ENCODE data around the gene EML2.

Gene EML2

DNA sequence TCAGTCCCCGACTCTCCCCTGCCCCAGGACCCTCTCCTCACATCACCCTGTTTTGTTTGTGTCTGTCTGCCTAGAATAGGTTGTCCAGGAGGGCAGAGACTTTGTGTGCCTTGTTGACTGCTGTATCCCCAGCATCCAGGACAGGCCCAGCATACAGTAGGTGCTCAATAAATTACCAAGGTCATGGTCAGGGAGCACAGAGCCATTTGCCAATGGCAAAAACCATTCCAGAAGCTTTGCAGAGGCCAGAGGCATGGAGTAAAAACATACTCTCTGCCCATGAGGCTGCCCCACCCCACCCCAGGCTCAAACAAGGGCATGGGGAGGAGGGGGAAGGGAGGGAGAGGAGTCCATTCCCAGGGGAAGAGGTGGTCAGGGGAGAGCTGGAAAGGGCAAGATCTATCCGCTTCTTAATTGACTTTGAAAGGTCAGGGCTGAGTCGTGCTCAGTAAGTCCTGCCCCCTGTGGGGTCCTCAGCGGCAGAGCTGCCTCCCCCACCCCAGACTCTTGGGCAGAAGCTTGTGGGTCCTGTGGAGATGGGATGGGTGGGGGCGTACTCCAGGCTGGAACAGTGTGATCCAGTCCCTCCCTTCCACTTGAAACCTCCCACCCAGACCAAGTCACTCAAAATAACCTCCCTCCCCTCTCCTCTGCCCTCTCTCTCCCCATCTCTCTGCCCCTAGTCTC is 41.6 kb downstream of the EML2 start:
- H3K27ac ChIP-seq = peak overlapping the region; percentile 23; the same call in 1 of the 2 replicates
- TF ChIP-seq, protein P1, sequence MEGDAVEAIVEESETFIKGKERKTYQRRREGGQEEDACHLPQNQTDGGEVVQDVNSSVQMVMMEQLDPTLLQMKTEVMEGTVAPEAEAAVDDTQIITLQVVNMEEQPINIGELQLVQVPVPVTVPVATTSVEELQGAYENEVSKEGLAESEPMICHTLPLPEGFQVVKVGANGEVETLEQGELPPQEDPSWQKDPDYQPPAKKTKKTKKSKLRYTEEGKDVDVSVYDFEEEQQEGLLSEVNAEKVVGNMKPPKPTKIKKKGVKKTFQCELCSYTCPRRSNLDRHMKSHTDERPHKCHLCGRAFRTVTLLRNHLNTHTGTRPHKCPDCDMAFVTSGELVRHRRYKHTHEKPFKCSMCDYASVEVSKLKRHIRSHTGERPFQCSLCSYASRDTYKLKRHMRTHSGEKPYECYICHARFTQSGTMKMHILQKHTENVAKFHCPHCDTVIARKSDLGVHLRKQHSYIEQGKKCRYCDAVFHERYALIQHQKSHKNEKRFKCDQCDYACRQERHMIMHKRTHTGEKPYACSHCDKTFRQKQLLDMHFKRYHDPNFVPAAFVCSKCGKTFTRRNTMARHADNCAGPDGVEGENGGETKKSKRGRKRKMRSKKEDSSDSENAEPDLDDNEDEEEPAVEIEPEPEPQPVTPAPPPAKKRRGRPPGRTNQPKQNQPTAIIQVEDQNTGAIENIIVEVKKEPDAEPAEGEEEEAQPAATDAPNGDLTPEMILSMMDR (conservative IDR thresholded peaks at IDR 0.05) = no peak

DNA sequence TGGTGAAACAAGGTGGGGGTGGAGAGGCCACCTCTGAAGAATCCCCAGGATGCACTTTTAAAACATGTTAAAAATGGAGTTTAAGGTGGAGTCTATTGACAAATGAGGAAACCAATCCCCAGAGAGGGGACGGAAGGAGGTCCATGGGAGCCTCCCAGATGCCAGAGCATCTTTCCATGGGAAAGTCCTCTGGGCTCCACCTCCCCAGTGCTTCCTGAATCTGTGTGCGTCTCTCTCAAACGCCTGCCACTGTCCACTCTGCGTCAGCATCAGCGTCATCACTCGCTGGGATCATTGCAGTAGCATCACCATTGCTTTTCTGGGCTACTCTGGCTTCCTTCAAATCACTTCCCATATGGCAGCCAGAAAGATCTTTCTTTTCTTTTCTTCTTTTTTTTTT is 43.4 kb downstream of the EML2 start:
- H3K27ac ChIP-seq = no peak overlapping the region
- TF ChIP-seq, protein P1 (conservative IDR thresholded peaks at IDR 0.05) = no peak

DNA sequence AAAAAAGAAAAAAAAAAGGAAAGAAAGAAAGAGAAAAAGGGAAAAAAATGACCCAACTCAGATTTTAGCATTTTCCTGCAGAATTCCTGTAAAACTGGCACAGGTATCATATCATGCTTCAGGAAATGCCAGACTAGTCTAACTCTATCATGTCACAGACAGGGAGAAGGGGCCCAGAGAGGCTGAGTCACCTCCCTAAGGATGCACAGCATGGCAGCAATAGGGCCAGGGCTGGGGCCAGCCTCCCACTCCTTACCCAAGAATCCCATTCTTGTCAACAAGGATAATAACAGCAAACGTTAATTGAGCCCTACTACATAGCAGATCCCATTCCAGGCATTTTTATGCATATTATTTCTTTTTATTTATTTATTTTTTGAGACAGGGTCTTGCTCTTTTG is 45.7 kb downstream of the EML2 start:
- TF ChIP-seq, protein P1 (conservative IDR thresholded peaks at IDR 0.05) = no peak
- no peak overlapping the region for H3K27ac ChIP-seq

DNA sequence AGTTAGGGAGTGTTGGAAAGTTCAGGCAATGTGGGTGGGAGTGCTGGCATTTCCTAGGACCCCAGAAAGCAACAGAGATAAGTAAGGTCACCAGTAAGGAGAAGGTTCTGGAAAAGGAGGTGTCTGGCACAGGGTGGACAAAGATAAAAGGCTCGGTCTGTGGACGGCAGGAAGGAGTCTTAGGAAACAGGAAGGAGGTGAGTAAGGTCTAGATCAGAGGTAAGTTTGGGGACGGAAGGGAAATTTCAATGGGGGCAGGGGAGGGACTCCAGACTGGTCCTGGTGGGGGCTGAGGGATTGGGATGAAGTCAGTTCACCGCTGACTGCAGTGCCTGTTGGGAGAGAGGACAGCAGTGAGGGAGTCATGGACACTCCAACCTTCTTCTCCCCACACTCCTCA is 46.8 kb downstream of the EML2 start:
- no peak overlapping the region for H3K27ac ChIP-seq
- TF ChIP-seq, protein P1 (conservative IDR thresholded peaks at IDR 0.05) = no peak

DNA sequence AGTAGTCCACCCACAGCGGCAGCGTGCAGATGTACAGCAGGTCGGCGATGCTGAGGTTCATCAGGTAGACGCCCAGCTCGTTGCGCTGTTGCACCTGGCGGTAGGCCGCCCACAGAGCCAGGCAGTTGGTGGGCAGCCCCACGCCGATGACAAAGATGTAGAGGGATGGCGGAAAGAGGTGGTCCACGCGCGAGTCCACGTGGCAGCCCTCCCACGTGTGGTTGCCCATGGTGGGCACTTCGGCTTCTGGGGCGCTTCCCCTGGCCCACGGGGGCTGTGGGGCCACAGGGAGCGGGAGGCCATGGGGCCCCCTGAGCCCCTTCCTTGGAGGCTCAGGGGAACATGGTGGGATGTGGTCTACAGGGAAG is 47.6 kb downstream of the EML2 start:
- TF ChIP-seq, protein P1 (conservative IDR thresholded peaks at IDR 0.05) = no peak
- H3K27ac ChIP-seq = no peak overlapping the region

DNA sequence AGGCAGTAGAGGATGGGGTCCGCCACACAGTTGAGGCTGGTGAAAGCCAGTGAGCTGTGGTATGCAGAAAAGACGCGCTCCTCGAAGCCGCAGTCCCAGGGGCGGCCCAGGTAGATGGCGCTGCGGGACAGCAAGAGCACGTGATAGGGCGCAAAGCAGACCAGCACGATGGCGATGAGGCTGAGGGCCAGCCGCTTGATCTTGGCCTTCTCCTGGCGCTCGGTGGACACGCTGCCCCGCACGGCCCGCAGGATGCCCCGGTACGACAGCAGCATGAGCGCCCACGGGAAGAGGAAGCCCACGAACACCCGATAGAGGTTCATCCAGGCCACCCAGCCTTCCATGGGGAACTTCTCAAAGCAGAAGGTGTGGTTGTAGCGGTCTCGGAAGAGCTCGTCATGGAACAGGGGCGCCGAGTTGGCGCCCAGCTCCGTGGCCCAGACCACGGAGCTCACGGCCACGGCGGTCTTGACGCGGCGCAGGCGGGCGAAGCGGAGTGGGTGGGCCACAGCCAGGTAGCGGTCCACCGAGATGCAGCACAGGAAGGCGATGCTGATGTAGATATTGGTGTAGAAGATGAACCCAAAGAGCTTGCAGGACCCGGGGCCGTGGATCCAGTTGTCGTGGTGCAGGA is 48.1 kb downstream of the EML2 start:
- no peak overlapping the region for H3K27ac ChIP-seq
- TF ChIP-seq, protein P1 (conservative IDR thresholded peaks at IDR 0.05) = peak; percentile 35; the same call in 1 of the 2 replicates

DNA sequence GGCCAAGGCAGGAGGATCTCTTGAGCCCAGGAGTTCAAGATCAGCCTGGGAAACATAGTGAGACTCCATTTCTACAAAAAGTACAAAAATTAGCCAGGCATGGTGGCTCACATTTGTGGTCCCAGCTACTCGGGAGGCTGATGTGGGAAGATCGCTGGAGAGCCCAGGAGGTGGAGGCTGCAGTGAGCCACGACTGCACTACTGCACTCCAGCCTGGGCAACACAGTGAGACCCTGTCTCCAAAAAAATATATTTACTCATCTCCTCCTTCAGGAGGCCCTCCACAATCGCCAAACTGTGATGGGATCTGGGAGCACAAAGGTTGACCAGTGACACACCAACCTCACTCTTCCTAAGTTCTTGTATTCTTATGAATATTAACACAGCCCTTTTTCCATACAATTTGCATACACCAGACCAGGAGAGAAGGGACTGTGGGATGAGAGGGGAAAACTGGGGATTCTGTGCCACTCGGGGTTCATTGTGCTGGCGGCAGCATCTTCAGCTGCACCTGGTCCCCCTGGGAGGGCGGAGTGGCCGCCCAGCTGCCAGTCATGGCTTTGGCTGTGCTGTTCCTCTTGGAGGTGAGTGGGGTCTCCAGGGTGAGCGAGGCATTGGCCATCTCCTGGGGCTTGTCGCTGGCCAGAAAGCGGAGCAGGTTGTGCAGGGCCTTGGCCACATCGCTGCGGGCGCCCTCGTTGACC is 48.7 kb downstream of the EML2 start:
- TF ChIP-seq, protein P1 (conservative IDR thresholded peaks at IDR 0.05) = no peak
- H3K27ac ChIP-seq = no peak overlapping the region
